ENCODE results near the gene SLC7A5.
A peak's percentile ranks its signal among the peaks of the same experiment; 100 is the strongest.

The SLC7A5 gene

DNA sequence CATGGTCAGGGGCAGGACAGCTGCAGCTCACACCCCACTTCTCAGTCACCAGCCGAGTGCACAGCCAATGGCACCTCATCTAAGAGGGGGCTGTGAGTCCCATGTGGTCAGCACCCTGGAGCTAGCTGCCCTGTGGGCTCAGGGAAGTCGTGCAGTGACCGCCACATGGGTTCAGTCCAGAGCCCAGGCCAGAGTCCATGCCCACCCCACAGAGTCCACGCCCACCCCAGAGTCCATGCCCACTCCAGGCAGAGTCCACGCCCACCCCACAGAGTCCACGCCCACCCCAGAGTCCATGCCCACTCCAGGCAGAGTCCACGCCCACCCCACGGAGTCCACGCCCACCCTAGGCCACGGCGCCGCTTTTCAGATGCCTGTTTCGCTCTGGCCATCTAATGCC lies 24.1 kb downstream of the SLC7A5 start:
- DNase-seq, result no peak

DNA sequence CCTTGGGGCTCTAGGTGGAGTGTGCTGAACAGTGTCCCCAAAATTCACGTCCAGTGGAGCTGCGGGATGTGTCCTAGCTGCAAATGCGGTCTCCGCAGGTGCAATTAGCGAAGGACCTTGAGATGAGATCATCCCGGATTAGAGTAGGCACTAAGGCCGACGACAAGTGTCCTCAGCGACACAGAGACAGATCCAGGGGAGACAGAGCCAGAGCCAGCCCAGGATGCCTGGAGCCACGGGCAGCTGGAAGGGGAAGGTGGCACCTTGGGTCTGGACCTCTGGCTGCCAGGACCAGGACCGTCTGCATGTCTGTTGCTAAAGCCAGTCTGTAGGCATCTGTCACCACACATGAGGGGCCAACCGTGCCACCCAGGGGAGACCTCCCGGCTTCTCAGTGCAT lies 24.5 kb downstream of the SLC7A5 start:
- no peak for DNase-seq

- no peak for DNase-seq
Observed at GRCh38 chr16:87844120-87844733, 25.1 kb downstream of the SLC7A5 start.

DNA sequence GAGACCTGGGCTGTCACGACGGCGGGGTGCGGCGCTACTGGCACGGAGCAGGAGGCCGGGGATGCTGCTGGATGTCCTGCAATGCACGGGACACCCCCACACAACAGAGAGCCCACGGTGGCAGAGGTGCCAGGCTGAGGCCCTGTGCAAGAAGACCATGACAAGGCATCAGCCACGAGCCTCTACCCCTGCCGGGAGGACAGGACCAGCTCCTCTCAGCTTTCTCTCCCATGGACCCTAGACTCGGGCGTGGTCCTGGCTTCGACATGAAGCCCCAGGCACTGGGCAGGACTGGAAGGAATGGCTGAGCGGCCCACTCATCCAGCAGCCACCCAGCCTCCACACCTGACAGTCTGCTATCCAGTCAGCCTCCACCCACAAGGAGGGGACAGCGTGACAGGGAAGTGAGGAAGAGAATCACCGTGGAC lies 25.6 kb downstream of the SLC7A5 start:
- DNase-seq, result no peak

GRCh38 chr16:87842209-87842869 lies 27.0 kb downstream of the SLC7A5 start:
- DNase-seq, result no peak

DNA sequence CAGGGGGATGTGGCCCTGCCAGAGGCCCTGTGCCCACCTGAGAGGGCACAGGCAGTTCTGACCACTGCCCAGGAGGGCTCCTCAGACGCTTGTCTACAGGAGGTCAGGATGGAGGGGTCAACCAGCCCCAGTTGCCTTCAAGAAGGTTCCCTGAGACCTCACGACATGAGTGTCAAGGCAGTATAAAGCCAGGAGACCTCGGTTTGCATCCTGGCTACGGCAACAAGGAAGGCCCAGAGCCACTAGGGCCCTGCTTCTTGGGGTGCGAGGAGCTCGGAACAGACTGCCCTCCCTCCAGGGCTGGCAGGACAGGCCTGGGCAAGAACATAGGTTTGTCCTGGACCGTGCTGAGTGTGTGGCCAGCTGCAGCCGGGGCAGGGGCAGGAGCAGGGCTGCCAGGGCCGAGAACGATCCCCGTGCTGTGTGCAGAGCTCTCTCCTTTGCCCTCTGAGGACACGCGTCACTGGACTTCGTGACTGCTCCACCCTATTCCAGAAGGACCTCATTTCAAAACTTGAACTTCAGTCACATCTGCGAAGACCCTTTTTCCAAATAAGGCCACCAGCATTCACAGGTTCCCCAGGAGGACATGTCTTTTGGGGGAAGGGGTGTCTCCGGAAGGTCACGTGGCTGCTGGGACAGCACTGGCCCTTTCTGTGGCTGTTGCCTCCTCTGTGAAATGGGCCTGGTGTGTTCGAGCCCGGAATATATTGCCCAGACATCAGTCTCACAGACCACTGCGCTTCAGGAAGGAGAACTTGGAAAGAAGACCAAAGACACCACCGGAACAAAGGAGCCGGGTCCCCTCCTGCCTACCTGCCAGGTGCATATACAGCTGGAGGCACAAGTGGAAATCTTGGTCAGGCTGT lies 27.7 kb downstream of the SLC7A5 start:
- no peak for DNase-seq

DNA sequence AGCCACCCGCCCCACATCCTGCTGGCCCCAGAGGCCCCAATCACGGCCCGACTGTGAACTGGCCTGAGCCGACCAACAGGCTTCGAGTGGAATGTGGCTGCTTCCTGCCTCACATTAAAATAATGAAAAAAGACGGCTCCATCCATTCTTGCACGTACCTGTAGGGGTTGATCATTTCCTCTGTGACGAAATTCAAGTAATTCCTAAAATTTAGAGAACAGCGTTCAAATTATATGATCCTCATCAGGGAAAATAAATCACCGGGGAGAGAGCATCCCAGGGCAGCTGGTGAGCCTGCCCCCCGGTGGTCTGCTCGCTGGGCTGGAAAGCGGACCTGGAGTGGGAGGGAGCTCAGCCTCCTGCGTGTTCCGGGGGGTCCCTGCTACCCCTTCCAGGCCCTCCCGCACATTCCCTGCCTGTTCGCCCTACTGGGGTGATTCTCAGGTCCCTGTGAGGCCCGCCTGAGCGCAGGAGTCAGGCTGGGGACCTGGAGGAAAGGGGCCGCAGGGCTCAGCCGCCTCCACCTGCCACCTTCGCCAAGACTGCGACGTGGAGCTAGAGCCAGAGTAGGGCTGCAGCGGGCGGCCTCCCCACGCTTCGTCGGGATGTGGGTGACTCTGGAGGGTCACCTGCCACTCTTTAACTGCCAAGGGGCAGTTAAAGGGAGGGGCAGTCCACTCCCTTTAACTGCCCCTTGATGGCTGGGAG lies 28.9 kb downstream of the SLC7A5 start:
- no peak for DNase-seq

GRCh38 chr16:87839542-87840270 lies 29.6 kb downstream of the SLC7A5 start:
- DNase-seq, result no peak

- no peak for DNase-seq
Observed at GRCh38 chr16:87838643-87839541, 30.4 kb downstream of the SLC7A5 start.

DNA sequence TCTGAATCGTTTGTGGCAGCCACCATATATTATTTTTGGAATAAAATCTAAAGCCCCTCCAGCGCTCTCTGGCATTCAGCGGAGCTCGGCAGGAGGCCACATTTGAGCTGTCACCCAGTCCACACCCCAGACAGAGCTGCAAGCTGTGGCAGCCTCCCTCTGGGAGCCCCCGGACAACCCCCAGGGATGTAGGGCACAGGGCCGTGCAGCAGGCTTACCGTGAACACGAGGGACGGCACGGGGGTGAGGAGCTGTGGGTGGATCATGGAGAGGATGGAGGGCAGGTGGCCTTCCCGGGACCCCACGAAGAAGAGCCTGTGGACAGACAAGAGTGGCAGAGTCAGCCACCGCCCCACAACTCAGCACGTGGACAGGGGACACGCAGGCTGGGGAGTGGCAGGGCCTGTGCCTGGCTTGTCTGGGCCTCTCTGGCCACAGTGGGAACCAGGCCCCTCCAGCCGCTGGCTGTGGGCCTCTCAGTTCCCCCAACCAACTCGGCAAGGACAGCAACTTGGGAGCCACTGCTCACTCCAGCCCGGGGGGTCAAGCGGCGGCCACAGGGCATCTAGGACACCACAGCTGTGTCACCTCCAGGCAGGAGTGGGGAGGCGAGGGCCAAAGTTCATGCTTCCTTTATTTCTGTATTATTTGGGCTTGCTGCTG lies 31.5 kb downstream of the SLC7A5 start:
- no peak for DNase-seq

GRCh38 chr16:87836844-87837581 lies 32.3 kb downstream of the SLC7A5 start:
- DNase-seq, result no peak

GRCh38 chr16:87836346-87836843 lies 32.9 kb downstream of the SLC7A5 start:
- DNase-seq, result no peak

- DNase-seq, result peak; percentile 7
Observed at GRCh38 chr16:87835882-87836331, 33.4 kb downstream of the SLC7A5 start.

GRCh38 chr16:87834668-87835473 lies 34.4 kb downstream of the SLC7A5 start:
- peak; percentile 31 for DNase-seq

DNA sequence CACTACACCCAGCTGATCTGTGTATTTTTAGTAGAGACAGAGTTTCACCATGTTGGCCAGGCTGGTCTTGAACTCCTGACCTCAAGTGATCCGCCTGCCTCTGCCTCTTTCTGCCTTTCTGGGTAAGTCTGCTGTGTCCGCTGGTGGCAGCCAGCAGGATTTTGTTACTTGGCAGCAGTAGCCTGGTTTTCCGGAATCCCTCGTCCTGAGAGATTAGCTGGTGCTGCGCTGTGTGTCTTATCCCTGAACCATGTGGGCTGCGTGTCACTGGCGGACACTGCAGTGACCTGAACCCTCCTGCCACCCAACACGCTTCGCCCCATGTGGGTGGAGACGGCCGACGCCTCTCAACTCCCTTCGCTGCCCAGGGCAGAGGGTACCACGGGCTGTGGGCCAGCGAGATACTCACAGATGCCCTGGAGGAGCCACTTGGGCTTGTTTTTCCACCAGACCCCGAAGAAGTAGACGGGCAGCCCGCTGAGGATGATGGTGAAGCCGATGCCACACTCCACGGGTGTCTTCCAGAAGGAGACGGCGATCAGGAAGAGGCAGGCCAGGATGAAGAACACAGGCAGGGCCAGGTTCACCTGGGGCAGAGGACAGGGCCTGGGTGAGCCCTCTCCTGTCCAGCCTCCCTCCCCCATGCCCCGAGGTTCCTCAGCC lies 35.2 kb downstream of the SLC7A5 start:
- peak; percentile 16 for DNase-seq

GRCh38 chr16:87833548-87833947 lies 35.8 kb downstream of the SLC7A5 start:
- no peak for DNase-seq

DNA sequence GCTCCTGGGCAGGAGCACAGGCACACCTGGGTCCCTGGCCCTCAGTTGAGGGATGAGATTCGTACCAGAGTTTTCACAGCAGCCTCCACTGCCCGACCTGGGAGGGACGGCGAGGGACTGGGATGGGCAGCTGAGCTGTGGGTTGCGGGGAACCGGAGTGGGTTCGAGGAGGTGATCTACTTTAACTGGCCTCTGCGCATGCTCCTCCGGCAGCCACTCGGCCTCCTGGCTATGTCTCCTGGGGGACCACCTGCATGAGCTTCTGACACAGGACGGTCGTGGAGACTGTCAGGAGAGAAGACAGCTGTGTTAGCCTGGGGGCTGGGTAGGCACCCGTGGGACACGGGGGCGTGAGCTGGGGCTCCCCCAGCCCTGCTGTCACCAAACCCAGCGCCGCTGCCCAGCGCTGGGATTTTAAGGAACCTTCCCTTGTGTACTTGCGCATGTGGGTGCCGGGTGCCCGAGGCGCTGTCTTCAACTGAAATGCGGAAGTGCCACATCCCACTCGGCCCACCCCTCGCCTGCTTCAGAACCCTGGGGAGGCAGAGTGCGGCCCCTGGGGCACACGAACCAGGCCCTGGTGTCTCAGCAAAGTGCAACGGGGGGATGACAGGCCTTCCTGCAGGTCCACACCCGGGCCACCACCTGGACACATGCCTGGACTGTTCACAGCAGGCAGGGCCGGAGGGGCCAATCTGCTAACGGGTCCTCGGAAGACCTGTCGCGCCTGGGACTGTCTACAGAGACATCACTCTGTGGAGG lies 36.4 kb downstream of the SLC7A5 start:
- peak; percentile 27 for DNase-seq

DNA sequence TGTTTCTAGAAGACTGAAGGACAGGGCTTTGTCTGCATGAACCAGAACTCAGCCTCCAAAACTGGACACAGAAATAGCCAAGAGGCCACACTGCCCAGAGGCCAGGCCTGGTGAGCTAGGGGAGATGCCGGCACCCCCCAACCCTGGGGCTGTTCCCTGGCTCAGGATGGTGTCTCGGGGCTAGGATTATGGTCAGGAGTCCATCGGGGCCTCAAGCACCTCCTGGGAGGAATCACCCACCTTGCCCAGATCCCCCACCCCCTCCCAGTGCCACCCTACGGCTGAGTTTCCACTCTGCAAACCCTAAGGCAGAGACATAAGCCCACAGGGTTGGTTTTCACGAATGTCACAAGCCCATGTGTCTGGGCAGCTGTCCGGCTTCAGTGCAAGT lies 37.2 kb downstream of the SLC7A5 start:
- no peak for DNase-seq
